Measurements from ENCODE around the gene KLHL3. TPM values are rescaled to one million over a fixed set of nuclear protein-coding genes. Genes with fewer than 3 reads are reported as not detected.

The KLHL3 gene
- total and polyA plus RNA-seq, 12 donors, result 12.4 to 37.4 (median 23.7) TPM

- intact Hi-C loops (cut with DNase I), result loop anchor here in 1 of 10 donors (10.0 kb wide), 1 partner anchor 123 kb away; no protein-coding TSS in a partner anchor
- no peak for DNase-seq
- Histone ChIP-seq H3K4me1 (peaks cover 4 to 47% (median 38%) of the 10 kb centered on the region in 9 donors), H3K4me3 (no peak overlapping the region), H3K9me3 (no peaks in the 10 kb centered on the region), H3K27me3 (no peaks in the 10 kb centered on the region), H3K27ac (no peak overlapping the region), H3K36me3 (peaks cover 0 to 20% (median 0%) of the 10 kb centered on the region in 9 donors)
- ATAC-seq, result no peak
- 90 to 95% methylated on average over 2 of the region's 2 CpGs for WGBS, 2 donors
- TF ChIP-seq CTCF (IDR thresholded peaks at IDR 0.05), result no peak
Observed at GRCh38 chr5:137747848-137748247, 12.0 kb upstream of the KLHL3 start.

GRCh38 chr5:137743031-137743640 is 7.2 kb upstream of the KLHL3 start:
- 74 to 75% methylated on average over 4 of the region's 4 CpGs for WGBS, 2 donors
- DNase-seq (peak in 1 of 2 donors; percentile 78), ATAC-seq (peak; percentile 46 to 84 (median 79))
- peak; percentile 52 to 81 (median 68) for TF ChIP-seq CTCF (IDR thresholded peaks at IDR 0.05)
- Histone ChIP-seq H3K9me3 (peaks cover 0 to 4% (median 0%) of the 10 kb centered on the region in 11 donors), H3K4me1 (peaks cover 0 to 24% (median 9%) of the 10 kb centered on the region in 9 donors), H3K4me3 (no peak overlapping the region), H3K27ac (no peak overlapping the region), H3K36me3 (no peaks in the 10 kb centered on the region), H3K27me3 (no peaks in the 10 kb centered on the region)
- intact Hi-C loops (cut with DNase I), result loop anchor here (1.0 to 10.0 kb wide), 8 partner anchors 78 to 118 kb away; no protein-coding TSS in a partner anchor

GRCh38 chr5:137741718-137742117 is 5.8 kb upstream of the KLHL3 start:
- Histone ChIP-seq H3K27ac (no peak overlapping the region), H3K27me3 (no peaks in the 10 kb centered on the region), H3K9me3 (peaks cover 0 to 6% (median 0%) of the 10 kb centered on the region in 11 donors), H3K4me3 (no peak overlapping the region), H3K4me1 (peaks cover 9 to 38% (median 20%) of the 10 kb centered on the region in 9 donors), H3K36me3 (no peaks in the 10 kb centered on the region)
- 70 to 80% methylated on average over 8 of the region's 8 CpGs for WGBS, 2 donors
- no peak for DNase-seq
- no peak for TF ChIP-seq CTCF (IDR thresholded peaks at IDR 0.05)
- no peak for ATAC-seq
- intact Hi-C loops (cut with DNase I), result loop anchor here (2.0 to 10.0 kb wide), 9 partner anchors 77 to 117 kb away; no protein-coding TSS in a partner anchor

GRCh38 chr5:137739737-137740136 is 3.8 kb upstream of the KLHL3 start:
- peaks cover 15 to 56% (median 38%) of the 10 kb centered on the region in 9 donors for H3K4me1 ChIP-seq
- ATAC-seq, result no peak
- H3K4me3 ChIP-seq, result no peak overlapping the region
- no peaks in the 10 kb centered on the region for H3K36me3 ChIP-seq
- no peak for TF ChIP-seq CTCF (IDR thresholded peaks at IDR 0.05)
- 79 to 83% methylated on average over 4 of the region's 4 CpGs for WGBS, 2 donors
- peaks cover 0 to 6% (median 0%) of the 10 kb centered on the region in 11 donors for H3K9me3 ChIP-seq
- H3K27ac ChIP-seq, result no peak overlapping the region
- intact Hi-C loops (cut with DNase I), result loop anchor here in 7 of 10 donors (2.0 to 10.0 kb wide), 7 partner anchors 42 to 115 kb away; no protein-coding TSS in a partner anchor
- no peak for DNase-seq
- H3K27me3 ChIP-seq, result no peaks in the 10 kb centered on the region

All from heart right ventricle (tissue), 16 donors.